Measurements from ENCODE around the gene ANGPTL2.
A peak's percentile ranks its signal among the peaks of the same experiment; 100 is the strongest.
"Not testable (repeated sequence)": the region's sequence is repeated elsewhere in the genome, so short reads cannot be mapped to it uniquely, and the experiment has no call there.

ANGPTL2 gene

GRCh38 chr9:127148014-127148413 lies 25.6 kb upstream of the ANGPTL2 start:
- TF ChIP-seq CTCF (IDR thresholded peaks at IDR 0.05; ENCODE audit: low read depth, low read length): no peak
- in situ Hi-C loops (cut with HindIII; ENCODE audit: low sequenced_read_pairs): no loop called here
- no peak for DNase-seq (ENCODE audit: low read depth, low spot score)
- H3K4me3 ChIP-seq (ENCODE audit: low read depth, low read length): no peak overlapping the region

- H3K4me3 ChIP-seq (ENCODE audit: low read depth, low read length): no peak overlapping the region
- DNase-seq (ENCODE audit: low read depth, low spot score): no peak
- in situ Hi-C loops (cut with HindIII; ENCODE audit: low sequenced_read_pairs): no loop called here
- no peak for TF ChIP-seq CTCF (IDR thresholded peaks at IDR 0.05; ENCODE audit: low read depth, low read length)
Observed at GRCh38 chr9:127147251-127147650, 24.8 kb upstream of the ANGPTL2 start.

DNA sequence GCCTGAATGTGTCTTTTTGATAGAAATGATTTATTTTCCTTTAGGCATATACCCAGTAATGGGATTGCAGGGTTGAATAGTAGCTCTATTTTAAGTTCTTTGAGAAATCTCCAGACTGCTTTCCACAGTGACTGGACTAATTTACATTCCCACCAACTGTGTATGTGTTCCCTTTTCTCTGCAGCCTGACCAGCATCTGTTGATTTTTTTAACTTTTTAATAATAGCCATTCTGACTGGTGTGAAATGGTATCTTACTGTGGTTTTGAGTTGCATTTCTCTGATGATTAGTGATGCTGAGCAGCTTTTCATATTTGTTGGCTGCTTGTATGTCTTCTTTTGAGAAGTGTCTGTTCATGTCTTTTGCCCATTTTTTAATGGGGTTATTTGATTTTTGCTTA lies 24.4 kb upstream of the ANGPTL2 start:
- H3K4me3 ChIP-seq (ENCODE audit: low read depth, low read length); in situ Hi-C loops (cut with HindIII; ENCODE audit: low sequenced_read_pairs): not testable (repeated sequence)
- DNase-seq (ENCODE audit: low read depth, low spot score): peak; percentile 47

DNA sequence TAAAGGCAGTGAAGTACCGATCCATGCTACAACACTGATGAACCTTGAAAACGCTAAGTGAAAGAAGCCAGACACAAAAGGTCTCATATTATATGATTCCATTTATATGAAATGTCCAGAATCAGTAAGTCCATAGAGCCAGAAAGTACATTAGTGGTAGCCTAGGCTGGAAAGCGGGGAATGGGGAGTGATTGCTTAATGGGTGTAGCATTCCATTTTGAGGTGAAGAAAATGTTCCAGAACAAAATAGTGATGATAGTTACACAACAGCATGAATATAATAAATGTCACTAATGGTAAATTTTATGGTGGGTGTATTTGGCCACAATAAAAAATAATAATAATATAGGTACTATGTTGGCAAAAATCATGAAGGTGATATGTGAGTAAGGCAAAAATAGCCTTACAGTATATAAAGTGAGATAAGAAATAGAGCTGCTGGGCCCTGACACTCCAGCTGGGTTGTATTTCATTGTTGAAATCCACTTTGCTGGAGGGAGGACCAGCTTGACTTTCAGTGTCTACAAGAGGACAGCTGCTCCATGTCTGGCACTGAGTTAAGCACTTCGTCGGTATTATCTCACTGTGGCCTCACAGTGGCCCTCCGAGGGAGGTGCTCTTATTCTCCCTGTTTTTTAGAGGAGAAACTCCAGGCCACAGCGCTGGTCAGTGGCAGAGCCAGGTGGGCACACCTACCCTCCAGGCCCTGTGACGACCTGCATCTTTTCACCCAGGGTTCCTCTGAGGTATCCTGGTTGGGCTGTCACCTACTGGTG lies 22.4 kb upstream of the ANGPTL2 start:
- TF ChIP-seq CTCF (IDR thresholded peaks at IDR 0.05; ENCODE audit: low read depth, low read length): no peak
- no peak overlapping the region for H3K4me3 ChIP-seq (ENCODE audit: low read depth, low read length)
- in situ Hi-C loops (cut with HindIII; ENCODE audit: low sequenced_read_pairs): no loop called here
- DNase-seq (ENCODE audit: low read depth, low spot score): no peak

GRCh38 chr9:127143920-127144465 lies 21.6 kb upstream of the ANGPTL2 start:
- DNase-seq (ENCODE audit: low read depth, low spot score): no peak
- no peak overlapping the region for H3K4me3 ChIP-seq (ENCODE audit: low read depth, low read length)
- no peak for TF ChIP-seq CTCF (IDR thresholded peaks at IDR 0.05; ENCODE audit: low read depth, low read length)
- in situ Hi-C loops (cut with HindIII; ENCODE audit: low sequenced_read_pairs): no loop called here

DNA sequence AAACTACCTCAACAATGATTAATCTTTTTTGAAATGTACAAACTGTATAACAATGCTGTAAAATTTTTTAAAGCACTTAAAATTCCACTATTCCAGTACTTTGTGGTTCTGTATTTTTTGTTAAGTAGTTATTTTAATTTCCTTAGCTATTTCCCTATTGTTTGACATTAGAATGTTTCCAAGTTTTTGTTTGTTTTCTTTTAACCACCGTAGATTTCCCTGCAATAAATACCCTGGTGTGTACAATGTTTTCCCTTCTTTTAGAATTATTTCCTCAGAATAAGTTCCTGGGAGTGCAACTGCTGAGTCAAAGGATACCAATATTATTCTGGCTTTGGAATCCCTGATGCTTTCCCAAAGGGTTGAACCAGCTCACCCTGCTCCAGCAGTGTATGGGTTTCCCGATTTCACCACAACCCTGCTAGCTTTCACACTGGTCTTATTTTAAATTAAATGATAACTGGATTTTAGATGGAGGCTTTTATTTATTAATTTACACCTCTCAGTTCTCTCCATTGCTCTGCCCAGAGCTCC lies 20.6 kb upstream of the ANGPTL2 start:
- TF ChIP-seq CTCF (IDR thresholded peaks at IDR 0.05; ENCODE audit: low read depth, low read length): no peak
- no peak overlapping the region for H3K4me3 ChIP-seq (ENCODE audit: low read depth, low read length)
- in situ Hi-C loops (cut with HindIII; ENCODE audit: low sequenced_read_pairs): no loop called here
- no peak for DNase-seq (ENCODE audit: low read depth, low spot score)

GRCh38 chr9:127142291-127142690 lies 19.9 kb upstream of the ANGPTL2 start:
- no peak overlapping the region for H3K4me3 ChIP-seq (ENCODE audit: low read depth, low read length)
- DNase-seq (ENCODE audit: low read depth, low spot score): no peak
- in situ Hi-C loops (cut with HindIII; ENCODE audit: low sequenced_read_pairs): no loop called here
- TF ChIP-seq CTCF (IDR thresholded peaks at IDR 0.05; ENCODE audit: low read depth, low read length): no peak
